NCI-H82 treated with DMSO at 0.1 percent for 48 hours (cell line): Measurements from ENCODE around the gene DCTPP1.

ENCODE experiments used
- DNase-seq: peaks from one replicate; lab custom pipeline; 2025; ENCODE audit not compliant: unreplicated experiment; lab: John Stamatoyannopoulos, UW

The DCTPP1 gene

GRCh38 chr16:30447512-30448226 is 17.8 kb upstream of the DCTPP1 start:
- no peak for DNase-seq

- DNase-seq, result no peak
These were observed 16.4 kb upstream of the DCTPP1 start for GRCh38 chr16:30446203-30446595.

GRCh38 chr16:30445408-30446202 is 15.8 kb upstream of the DCTPP1 start, which contains the start of gene SEPHS2:
SEPHS2 (minus strand) TSS chr16:30445874; CDS start chr16:30445727, 147 bp downstream.
- DNase-seq, result peak; percentile 82

GRCh38 chr16:30445149-30445407 is 15.2 kb upstream of the DCTPP1 start:
- DNase-seq, result no peak

- DNase-seq, result no peak
These were observed 14.7 kb upstream of the DCTPP1 start for GRCh38 chr16:30444231-30445148.

GRCh38 chr16:30443631-30444030 is 13.8 kb upstream of the DCTPP1 start:
- DNase-seq, result no peak

- no peak for DNase-seq
These were observed 10.0 kb upstream of the DCTPP1 start for GRCh38 chr16:30439720-30440348.

GRCh38 chr16:30438835-30439234 is 9.0 kb upstream of the DCTPP1 start:
- DNase-seq, result no peak

- DNase-seq, result no peak
These were observed 7.7 kb upstream of the DCTPP1 start for GRCh38 chr16:30437511-30438046.

- no peak for DNase-seq
These were observed 5.0 kb upstream of the DCTPP1 start for GRCh38 chr16:30434852-30435251.

GRCh38 chr16:30430428-30430970 is 669 bp upstream of the DCTPP1 start:
- no peak for DNase-seq

GRCh38 chr16:30429418-30429677 is 482 bp downstream of the DCTPP1 start:
- DNase-seq, result no peak

- DNase-seq, result no peak
These were observed 1.8 kb downstream of the DCTPP1 start for GRCh38 chr16:30428055-30428454.

GRCh38 chr16:30421010-30421409 is 8.8 kb downstream of the DCTPP1 start:
- DNase-seq, result no peak

GRCh38 chr16:30418350-30419181 is 11.3 kb downstream of the DCTPP1 start:
- DNase-seq, result no peak

GRCh38 chr16:30417529-30418349 is 12.1 kb downstream of the DCTPP1 start:
- DNase-seq, result no peak

GRCh38 chr16:30416624-30417528 is 13.0 kb downstream of the DCTPP1 start:
- DNase-seq, result no peak

GRCh38 chr16:30416047-30416603 is 13.7 kb downstream of the DCTPP1 start:
- no peak for DNase-seq
